HL-60 (cell line): ENCODE measurements around the gene CBLB.
A peak's percentile ranks its signal among the peaks of the same experiment; 100 is the strongest.

ENCODE experiments used
- DNase-seq, 2 experiments: peaks; one replicate each; pipeline ENCODE4 v3.0.0-alpha.2; 2010 to 2020; ENCODE audit warnings: low read depth in 1 of 2, low spot score in 1 of 2
- H3K27ac ChIP-seq: fragments of 250-450 bp; sonication (Bioruptor Pico); replicated peaks from 2 replicates; pipeline ENCODE4 v1.5.1; 2020; ENCODE audit warnings: mild to moderate bottlenecking, moderate library complexity
- H3K27me3 ChIP-seq: fragments of 250-450 bp; sonication (Bioruptor Pico); 2 replicates; pipeline ENCODE4 v1.5.1; 2021; ENCODE audit warnings: mild to moderate bottlenecking, moderate library complexity; ENCODE audit not compliant: insufficient read depth, poor library complexity, severe bottlenecking
- H3K4me3 ChIP-seq: replicated peaks from 2 replicates; pipeline ENCODE4 v1.5.1; 2011; ENCODE audit warnings: mild to moderate bottlenecking, control low read depth, low read length; ENCODE audit not compliant: insufficient read depth
- GABPA ChIP-seq: IDR thresholded peaks from 2 replicates; pipeline ENCODE4 v1.6.1; 2012; ENCODE audit warnings: low read depth
- POLR2AphosphoS5 ChIP-seq: IDR thresholded peaks from 2 replicates; pipeline ENCODE4 v1.6.1; 2012; ENCODE audit warnings: low read depth
- SPI1 ChIP-seq: IDR thresholded peaks from 2 replicates; pipeline ENCODE4 v1.6.1; 2012; ENCODE audit warnings: low read depth, mild to moderate bottlenecking, borderline replicate concordance
- TF ChIP-seq, protein P1 (sequence below): IDR thresholded peaks from one replicate; pipeline ENCODE4 v1.5.1; 2011; ENCODE audit warnings: low read length, control low read depth, inconsistent platforms; ENCODE audit not compliant: insufficient read depth
- TF ChIP-seq, protein P2 (sequence below): IDR thresholded peaks from 2 replicates; pipeline ENCODE4 v1.6.1; 2012; ENCODE audit warnings: low read depth; ENCODE audit not compliant: insufficient replicate concordance

Gene CBLB

DNA sequence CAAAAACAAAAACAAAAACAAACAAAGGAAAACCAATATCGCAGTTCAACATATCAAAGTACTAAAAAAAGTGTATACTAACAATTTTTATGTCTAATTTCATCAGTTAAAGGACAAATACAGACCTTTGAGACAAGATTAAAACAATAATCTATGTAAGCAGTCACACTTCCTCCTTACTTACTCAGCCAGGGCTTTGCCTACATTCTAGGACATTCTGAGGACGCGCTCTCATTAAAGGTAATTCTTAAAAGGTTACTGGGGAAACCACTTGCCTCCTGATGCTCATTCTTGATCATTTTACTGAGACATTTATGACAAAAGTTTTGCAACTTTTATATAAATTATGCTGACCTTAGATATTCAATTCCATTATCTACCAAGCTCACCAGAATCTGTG, 93.4 kb downstream of the CBLB start:
- DNase-seq = no peak
- TF ChIP-seq GABPA = no peak
- TF ChIP-seq, protein P1, sequence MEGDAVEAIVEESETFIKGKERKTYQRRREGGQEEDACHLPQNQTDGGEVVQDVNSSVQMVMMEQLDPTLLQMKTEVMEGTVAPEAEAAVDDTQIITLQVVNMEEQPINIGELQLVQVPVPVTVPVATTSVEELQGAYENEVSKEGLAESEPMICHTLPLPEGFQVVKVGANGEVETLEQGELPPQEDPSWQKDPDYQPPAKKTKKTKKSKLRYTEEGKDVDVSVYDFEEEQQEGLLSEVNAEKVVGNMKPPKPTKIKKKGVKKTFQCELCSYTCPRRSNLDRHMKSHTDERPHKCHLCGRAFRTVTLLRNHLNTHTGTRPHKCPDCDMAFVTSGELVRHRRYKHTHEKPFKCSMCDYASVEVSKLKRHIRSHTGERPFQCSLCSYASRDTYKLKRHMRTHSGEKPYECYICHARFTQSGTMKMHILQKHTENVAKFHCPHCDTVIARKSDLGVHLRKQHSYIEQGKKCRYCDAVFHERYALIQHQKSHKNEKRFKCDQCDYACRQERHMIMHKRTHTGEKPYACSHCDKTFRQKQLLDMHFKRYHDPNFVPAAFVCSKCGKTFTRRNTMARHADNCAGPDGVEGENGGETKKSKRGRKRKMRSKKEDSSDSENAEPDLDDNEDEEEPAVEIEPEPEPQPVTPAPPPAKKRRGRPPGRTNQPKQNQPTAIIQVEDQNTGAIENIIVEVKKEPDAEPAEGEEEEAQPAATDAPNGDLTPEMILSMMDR = no peak
- TF ChIP-seq, protein P2, sequence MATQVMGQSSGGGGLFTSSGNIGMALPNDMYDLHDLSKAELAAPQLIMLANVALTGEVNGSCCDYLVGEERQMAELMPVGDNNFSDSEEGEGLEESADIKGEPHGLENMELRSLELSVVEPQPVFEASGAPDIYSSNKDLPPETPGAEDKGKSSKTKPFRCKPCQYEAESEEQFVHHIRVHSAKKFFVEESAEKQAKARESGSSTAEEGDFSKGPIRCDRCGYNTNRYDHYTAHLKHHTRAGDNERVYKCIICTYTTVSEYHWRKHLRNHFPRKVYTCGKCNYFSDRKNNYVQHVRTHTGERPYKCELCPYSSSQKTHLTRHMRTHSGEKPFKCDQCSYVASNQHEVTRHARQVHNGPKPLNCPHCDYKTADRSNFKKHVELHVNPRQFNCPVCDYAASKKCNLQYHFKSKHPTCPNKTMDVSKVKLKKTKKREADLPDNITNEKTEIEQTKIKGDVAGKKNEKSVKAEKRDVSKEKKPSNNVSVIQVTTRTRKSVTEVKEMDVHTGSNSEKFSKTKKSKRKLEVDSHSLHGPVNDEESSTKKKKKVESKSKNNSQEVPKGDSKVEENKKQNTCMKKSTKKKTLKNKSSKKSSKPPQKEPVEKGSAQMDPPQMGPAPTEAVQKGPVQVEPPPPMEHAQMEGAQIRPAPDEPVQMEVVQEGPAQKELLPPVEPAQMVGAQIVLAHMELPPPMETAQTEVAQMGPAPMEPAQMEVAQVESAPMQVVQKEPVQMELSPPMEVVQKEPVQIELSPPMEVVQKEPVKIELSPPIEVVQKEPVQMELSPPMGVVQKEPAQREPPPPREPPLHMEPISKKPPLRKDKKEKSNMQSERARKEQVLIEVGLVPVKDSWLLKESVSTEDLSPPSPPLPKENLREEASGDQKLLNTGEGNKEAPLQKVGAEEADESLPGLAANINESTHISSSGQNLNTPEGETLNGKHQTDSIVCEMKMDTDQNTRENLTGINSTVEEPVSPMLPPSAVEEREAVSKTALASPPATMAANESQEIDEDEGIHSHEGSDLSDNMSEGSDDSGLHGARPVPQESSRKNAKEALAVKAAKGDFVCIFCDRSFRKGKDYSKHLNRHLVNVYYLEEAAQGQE = no peak
- TF ChIP-seq SPI1 = peak; percentile 13; the same call in 1 of the 2 replicates
- no peak overlapping the region for H3K4me3 ChIP-seq
- no peak overlapping the region for H3K27ac ChIP-seq
- H3K27me3 ChIP-seq = no peaks in the 10 kb centered on the region

DNA sequence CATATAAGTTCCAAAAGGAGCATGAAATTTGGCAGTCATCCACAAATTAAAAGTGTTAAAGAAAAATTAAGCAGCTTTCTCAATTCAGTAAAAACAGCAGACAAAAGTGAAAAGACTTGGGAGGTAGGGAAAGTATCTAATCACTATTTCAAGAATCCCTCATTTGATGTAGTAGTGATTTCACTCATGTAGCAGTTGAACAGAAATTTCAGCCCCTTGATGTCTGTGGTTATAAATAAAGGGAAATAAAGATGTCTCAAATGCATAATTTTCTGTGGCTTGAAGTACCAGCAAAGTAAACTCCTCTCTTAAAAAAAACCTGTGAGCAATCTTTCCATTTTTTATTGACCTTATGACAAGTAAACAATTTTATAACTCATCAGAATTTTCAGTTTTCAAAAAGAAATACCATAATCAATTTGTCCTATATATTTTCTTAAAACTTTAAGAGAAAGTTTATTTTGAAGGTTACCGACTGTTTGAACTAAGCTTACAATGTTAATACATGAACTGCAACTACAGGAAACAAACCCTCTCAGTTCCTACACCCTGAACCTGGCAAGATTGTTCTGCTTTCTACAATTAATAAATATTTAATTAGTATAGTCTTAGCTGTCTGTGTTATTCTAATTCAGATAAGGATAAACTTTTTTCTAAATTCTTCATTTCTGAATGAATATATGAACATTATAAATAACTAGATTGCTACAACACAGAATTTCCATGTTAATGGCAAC, 94.2 kb downstream of the CBLB start:
- no peak overlapping the region for H3K4me3 ChIP-seq
- DNase-seq = no peak
- H3K27me3 ChIP-seq = no peaks in the 10 kb centered on the region
- TF ChIP-seq SPI1 = no peak
- TF ChIP-seq, protein P1 = no peak
- TF ChIP-seq POLR2AphosphoS5 = no peak
- TF ChIP-seq GABPA = no peak
- TF ChIP-seq, protein P2 = no peak
- H3K27ac ChIP-seq = no peak overlapping the region

DNA sequence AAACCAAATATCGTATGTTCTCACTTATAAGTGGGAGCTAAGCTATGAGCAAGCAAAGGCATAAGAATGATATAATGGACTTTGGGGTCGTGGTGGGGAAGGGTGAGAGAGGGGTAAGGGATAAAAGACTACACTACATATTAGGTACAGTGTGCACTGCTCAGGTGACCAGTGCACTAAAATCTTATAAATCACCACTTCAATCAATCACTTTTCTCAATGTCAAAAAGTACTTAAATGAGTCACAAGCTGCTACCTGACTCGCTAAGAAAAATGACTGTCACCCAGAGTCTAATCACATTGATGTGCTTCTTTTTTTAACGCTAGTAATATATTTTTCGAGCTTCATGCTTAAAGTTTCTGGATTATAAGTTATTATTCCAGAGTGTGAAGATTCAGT, 95.5 kb downstream of the CBLB start:
- H3K27ac ChIP-seq = no peak overlapping the region
- no peaks in the 10 kb centered on the region for H3K27me3 ChIP-seq
- no peak for DNase-seq
- TF ChIP-seq, protein P2 = no peak
- TF ChIP-seq, protein P1 = no peak
- TF ChIP-seq SPI1 = no peak
- no peak for TF ChIP-seq GABPA
- no peak for TF ChIP-seq POLR2AphosphoS5
- no peak overlapping the region for H3K4me3 ChIP-seq
